K562 (cell line): ENCODE data around the gene MPV17L2. TPM values are rescaled to one million over a fixed set of nuclear protein-coding genes. Genes with fewer than 3 reads are reported as not detected.

ENCODE experiments used
- ATAC-seq: fragments of 200-7000 bp; cut with Tn5 transposase; 3 replicates; pipeline ENCODE4 v1.9.1; 2020; ENCODE audit warnings: moderate library complexity
- BruUV-seq: library from RNA; stranded (reverse); fragments of 400-500 nt; replicated peaks from 2 replicates; lab custom pipeline; 2021; lab: Mats Ljungman, UMichigan
- CTCF ChIA-PET: fragments of 300-600 bp; formaldehyde crosslinking; extraction: SDS; loops from one replicate; lab custom pipeline; 2021; ENCODE audit warnings: low intra/inter-chr PET ratio; lab: Yijun Ruan, JAX
- POLR2A ChIA-PET: fragments of 300-600, 350-650 bp; sonication (Branson Sonifier 250); formaldehyde crosslinking; extraction: SDS; loops from one replicate; lab custom pipeline; 2021; ENCODE audit warnings: antibody characterized with exemption, inconsistent platforms; lab: Yijun Ruan, JAX
- DNase-seq, 4 experiments: peaks; one replicate each; pipeline versions ENCODE4 v3.0.0 to v3.0.0-alpha.2; 2011 to 2018; ENCODE audit warnings: low spot score in 3 of 4, mixed read lengths in 3 of 4; ENCODE audit errors: extremely low read depth in 1 of 4
- FAIRE-seq: peaks from 2 replicates; lab custom pipeline; 2011; peaks lifted over from hg19 to GRCh38; lab: Jason Lieb, UNC
- H2AFZ ChIP-seq: 2 replicates; pipeline ENCODE4 v1.6.0; 2011; ENCODE audit warnings: low read depth, low read length, control low read depth, inconsistent platforms
- H3K27ac ChIP-seq: fragments of 200-600 bp; 3 replicates; pipeline ENCODE4 v1.8.0; 2011; ENCODE audit warnings: low read depth, mild to moderate bottlenecking, control low read depth, inconsistent platforms, low read length, moderate library complexity, mixed read lengths; ENCODE audit errors: extremely low read depth
- H3K27me3 ChIP-seq, 2 experiments: fragments of 300-600 bp in 1 of 2; 2 replicates in 1 of 2; 3 replicates in 1 of 2; pipeline versions ENCODE4 v1.6.0 to v1.8.0; 2011; ENCODE audit warnings: inconsistent platforms in 2 of 2, low read length in 2 of 2, mild to moderate bottlenecking in 1 of 2, mixed read lengths in 1 of 2, moderate library complexity in 1 of 2; ENCODE audit not compliant: control insufficient read depth in 2 of 2, insufficient read depth in 2 of 2
- H3K36me3 ChIP-seq: fragments of 300-600 bp; 3 replicates; pipeline ENCODE4 v1.8.0; 2011; ENCODE audit warnings: mild to moderate bottlenecking, low read length, inconsistent platforms; ENCODE audit not compliant: control insufficient read depth, insufficient read depth
- H3K4me1 ChIP-seq, 2 experiments: fragments of 200-600 bp in 1 of 2; replicated peaks in 1 of 2; 2 replicates in 1 of 2; 3 replicates in 1 of 2; pipeline versions ENCODE4 v1.5.1 to v1.8.0; 2011; ENCODE audit warnings: inconsistent platforms in 2 of 2, low read length in 2 of 2, mild to moderate bottlenecking in 1 of 2, mixed read lengths in 1 of 2, moderate library complexity in 1 of 2; ENCODE audit not compliant: control insufficient read depth in 2 of 2, insufficient read depth in 2 of 2
- H3K4me2 ChIP-seq: 2 replicates; pipeline ENCODE4 v1.6.1; 2011; ENCODE audit warnings: low read length, control low read depth, inconsistent platforms, mixed read lengths; ENCODE audit not compliant: insufficient read depth
- H3K4me3 ChIP-seq: fragments of 200-600 bp; sonication (generic), shearing (Covaris generic); 2 replicates; pipeline ENCODE4 v1.5.1; 2016; ENCODE audit warnings: control low read depth, inconsistent platforms
- H3K79me2 ChIP-seq: fragments of 200-600 bp; 3 replicates; pipeline ENCODE4 v1.8.0; 2011; ENCODE audit warnings: low read length, inconsistent platforms; ENCODE audit not compliant: control insufficient read depth, insufficient read depth
- H3K9ac ChIP-seq, 2 experiments: 2 replicates each; pipeline versions ENCODE4 v1.6.0 to v1.6.1; 2011; ENCODE audit warnings: low read depth in 2 of 2, low read length in 2 of 2, control low read depth in 1 of 2, inconsistent platforms in 1 of 2, mild to moderate bottlenecking in 1 of 2, mixed read lengths in 1 of 2; ENCODE audit not compliant: insufficient read depth in 1 of 2
- H3K9me1 ChIP-seq: one replicate; pipeline ENCODE4 v1.6.0; 2011; ENCODE audit warnings: inconsistent platforms, mild to moderate bottlenecking, low read length, moderate library complexity; ENCODE audit not compliant: control insufficient read depth, insufficient read depth
- H3K9me3 ChIP-seq: replicated peaks from 2 replicates; pipeline ENCODE4 v1.5.1; 2011; ENCODE audit warnings: low read depth, low read length, inconsistent platforms; ENCODE audit not compliant: control insufficient read depth, insufficient read depth
- H4K20me1 ChIP-seq: replicated peaks from 2 replicates; pipeline ENCODE4 v1.6.1; 2011; ENCODE audit warnings: low read length, inconsistent platforms, mixed read lengths; ENCODE audit not compliant: control insufficient read depth, insufficient read depth
- ATF1 ChIP-seq, 2 experiments: fragments of 450-650 bp in 1 of 2; IDR thresholded peaks; 2 replicates each; pipeline ENCODE4 v1.6.1; 2016; ENCODE audit warnings: missing compliant biosample characterization in 1 of 2, missing genetic modification characterization in 1 of 2
- ELF1 ChIP-seq: fragments of 200-800 bp; sonication (Bioruptor generic); IDR thresholded peaks from 2 replicates; pipeline ENCODE4 v1.6.1; 2016; ENCODE audit warnings: missing genetic modification characterization, missing compliant biosample characterization
- ESRRA ChIP-seq: fragments of 450-650 bp; IDR thresholded peaks from 2 replicates; pipeline ENCODE4 v1.6.1; 2014; ENCODE audit warnings: low read depth, mild to moderate bottlenecking, moderate library complexity, borderline replicate concordance
- HDGF ChIP-seq: fragments of 450-650 bp; IDR thresholded peaks from 2 replicates; pipeline ENCODE4 v1.6.1; 2016
- PTTG1 ChIP-seq: fragments of 450-650 bp; IDR thresholded peaks from 2 replicates; pipeline ENCODE4 v1.6.1; 2016; ENCODE audit warnings: low read depth, mild to moderate bottlenecking, missing genetic modification characterization, missing compliant biosample characterization
- RAD21 ChIP-seq, 2 experiments: fragments of 250-450 bp in 1 of 2; fragments of 450-650 bp in 1 of 2; sonication (Bioruptor Pico) in 1 of 2; formaldehyde crosslinking in 1 of 2; IDR thresholded peaks in 1 of 2; conservative IDR thresholded peaks in 1 of 2; 2 replicates each; pipeline versions ENCODE4 v1.4.0 to v1.8.0; 2020 to 2022; ENCODE audit warnings: mild to moderate bottlenecking in 2 of 2, moderate library complexity in 1 of 2
- RAD51 ChIP-seq: fragments of 450-650 bp; IDR thresholded peaks from 2 replicates; pipeline ENCODE4 v1.7.1; 2016; ENCODE audit warnings: low read depth, mild to moderate bottlenecking, borderline replicate concordance
- YY1 ChIP-seq, 3 experiments: IDR thresholded peaks; 2 replicates each; pipeline ENCODE4 v1.6.1; 2011; ENCODE audit warnings: low read length in 2 of 3, mild to moderate bottlenecking in 2 of 3, moderate library complexity in 2 of 3, borderline replicate concordance in 1 of 3, control low read depth in 1 of 3, low read depth in 1 of 3; ENCODE audit not compliant: insufficient read depth in 3 of 3, insufficient replicate concordance in 2 of 3, control insufficient read depth in 1 of 3, insufficient read length in 1 of 3; ENCODE audit errors: extremely low read depth in 1 of 3
- WGBS: fragments of 100-300 bp; shearing (Covaris generic); methylation state at CpG from one replicate; pipeline ENCODE4 v1.1.6; 2016; ENCODE audit warnings: low coverage, mixed read lengths; ENCODE audit not compliant: insufficient coverage; ENCODE audit errors: missing lambda C conversion rate; 5-methylcytosine and 5-hydroxymethylcytosine counted together
- in situ Hi-C: fragments of 300-500 bp; cut with MboI; formaldehyde crosslinking; loops from 4 replicates; pipeline ENCODE4 v1.15.0; 2018; ENCODE audit warnings: inconsistent platforms, mixed read lengths
- intact Hi-C: fragments of 100-400 bp; cut with micrococcal nuclease; formaldehyde crosslinking; loops from 2 replicates; pipeline ENCODE4 v1.14.2; 2022
- polyA plus RNA-seq, 8 experiments: library from polyadenylated mRNA; depleted of rRNA in 4 of 8; stranded (reverse) in 5 of 8; unstranded in 3 of 8; fragments of >200 nt; fragmentation: Nextera tagmentation in 2 of 8; fragmentation: Illumina TruSeq in 1 of 8; extraction: Ambion mirVana in 2 of 8; extraction: Trizol in 1 of 8; gene quantifications; 2 replicates each; pipeline versions ENCODE4 v1.2.1 to v1.2.3, GENCODE V29; 2011 to 2014; ENCODE audit warnings: inconsistent platforms in 1 of 8, missing spikeins in 1 of 8
- total RNA-seq, 7 experiments: library from RNA; depleted of rRNA in 6 of 7; stranded (reverse); fragments of >200 nt in 6 of 7; fragmentation: Illumina TruSeq in 2 of 7; extraction: Trizol in 2 of 7; gene quantifications; 2 replicates each; pipeline versions ENCODE4 v1.2.1 to v1.2.3, GENCODE V29; 2011 to 2021; ENCODE audit warnings: low replicate concordance in 1 of 7
- TF ChIP-seq, protein P1 (sequence below), 2 experiments: fragments of 450-650 bp; IDR thresholded peaks; 2 replicates each; pipeline ENCODE4 v1.6.1; 2018; ENCODE audit warnings: mild to moderate bottlenecking in 2 of 2, low read depth in 1 of 2; ENCODE audit not compliant: partially characterized antibody in 2 of 2
- TF ChIP-seq, protein P2 (sequence below): sonication (generic); formaldehyde crosslinking; IDR thresholded peaks from 2 replicates; pipeline ENCODE4 v1.4.0; 2020; ENCODE audit warnings: mild to moderate bottlenecking, missing genetic modification reagents
- TF ChIP-seq, protein P3 (sequence below), 2 experiments: fragments of 450-650 bp; conservative IDR thresholded peaks; 2 replicates each; pipeline ENCODE4 v1.6.1; 2017; ENCODE audit warnings: mild to moderate bottlenecking in 2 of 2, moderate library complexity in 2 of 2

The MPV17L2 gene
- total and polyA plus RNA-seq, 9 of the 15 experiments (the other 6 are each of a cell fraction or from before 2014, with no cell fraction given) = 10.6 to 60.2 (median 28.5) TPM

DNA sequence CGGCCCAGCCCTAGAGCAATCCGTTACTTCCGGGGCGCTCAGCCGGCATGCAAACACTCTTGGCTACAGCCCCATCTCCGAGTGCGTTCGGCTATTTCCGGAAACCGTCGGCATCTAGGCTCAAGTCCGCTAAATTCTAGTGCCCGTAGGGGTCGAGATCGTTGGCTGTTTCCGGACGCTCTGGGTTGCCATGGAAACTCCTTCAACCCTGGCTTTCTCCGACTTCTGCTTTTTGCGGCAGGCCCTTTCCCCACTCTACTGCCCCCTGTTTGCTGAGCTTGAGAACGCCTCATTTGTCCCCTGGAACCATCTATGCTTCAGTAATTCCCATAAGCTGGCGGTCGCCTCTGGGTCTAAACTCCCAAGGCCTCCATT lies 40.6 kb upstream of the MPV17L2 start:
- Histone ChIP-seq H3K9me1 (no peaks in the 10 kb centered on the region), H3K27ac (peak overlapping the region; percentile 89), H3K79me2 (peaks cover 36% of the 10 kb centered on the region), H3K9ac (peak overlapping the region; percentile 88 to 93), H3K4me3 (peak overlapping the region; percentile 82), H3K4me1 (peaks cover 28 to 61% of the 10 kb centered on the region in 2 experiments), H3K27me3 (no peaks in the 10 kb centered on the region), H3K4me2 (peak overlapping the region; percentile 83), H3K36me3 (peaks cover 28% of the 10 kb centered on the region; the same call in 2 of the 3 replicates), H4K20me1 (peaks cover 18% of the 10 kb centered on the region), H2AFZ (peak overlapping the region; percentile 90), H3K9me3 (no peaks in the 10 kb centered on the region)
- peak; percentile 100 for FAIRE-seq
- no TSS peak for BruUV-seq
- under 1% methylated on average over 22 of the region's 22 CpGs for WGBS
- in situ Hi-C loops (no loop called here), intact Hi-C loops (loop anchor here (10.0 kb wide), 2 partner anchors 88 to 208 kb away; no protein-coding TSS in a partner anchor)
- POLR2A ChIA-PET = interaction anchor here (0.6 to 1.8 kb wide), 11 partner anchors 10 to 238 kb away, joined by 3 to 9 read pairs (median 4); partner anchors contain the start of genes GDF15 and MPV17L2
- DNase-seq = peak; percentile 91 to 99 (median 94)
- CTCF ChIA-PET = interaction anchor here (0.6 to 1.5 kb wide), 3 partner anchors 9 to 145 kb away, joined by 3 to 5 read pairs (median 4); no protein-coding TSS in a partner anchor
- peak; percentile 75 for ATAC-seq
- TF ChIP-seq RAD21 (CRISPR knock-in tag; conservative IDR thresholded peaks at IDR 0.05 in 1 of 2, IDR thresholded peaks at IDR 0.05 in 1 of 2) (peak; percentile 44 to 50), ATF1 (CRISPR knock-in tag; IDR thresholded peaks at IDR 0.05) (no peak), ATF1 (tag; IDR thresholded peaks at IDR 0.05) (no peak), RAD51 (peak; percentile 24; the same call in 1 of the 2 replicates), PTTG1 (tag) (no peak), YY1 (IDR thresholded peaks at IDR 0.05; ENCODE audit: borderline replicate concordance in 1 of 3, control insufficient read depth in 1 of 3, extremely low read depth in 1 of 3, insufficient read depth in 3 of 3, insufficient read length in 1 of 3, insufficient replicate concordance in 2 of 3, low read depth in 1 of 3, low read length in 2 of 3) (peak in 1 of 3 experiments; percentile 32), ESRRA (peak; percentile 74), ELF1 (tag) (peak; percentile 88), HDGF (0 out of 2 replicates have a peak, but pooled peaks have one; percentile 18)
- TF ChIP-seq, protein P1, sequence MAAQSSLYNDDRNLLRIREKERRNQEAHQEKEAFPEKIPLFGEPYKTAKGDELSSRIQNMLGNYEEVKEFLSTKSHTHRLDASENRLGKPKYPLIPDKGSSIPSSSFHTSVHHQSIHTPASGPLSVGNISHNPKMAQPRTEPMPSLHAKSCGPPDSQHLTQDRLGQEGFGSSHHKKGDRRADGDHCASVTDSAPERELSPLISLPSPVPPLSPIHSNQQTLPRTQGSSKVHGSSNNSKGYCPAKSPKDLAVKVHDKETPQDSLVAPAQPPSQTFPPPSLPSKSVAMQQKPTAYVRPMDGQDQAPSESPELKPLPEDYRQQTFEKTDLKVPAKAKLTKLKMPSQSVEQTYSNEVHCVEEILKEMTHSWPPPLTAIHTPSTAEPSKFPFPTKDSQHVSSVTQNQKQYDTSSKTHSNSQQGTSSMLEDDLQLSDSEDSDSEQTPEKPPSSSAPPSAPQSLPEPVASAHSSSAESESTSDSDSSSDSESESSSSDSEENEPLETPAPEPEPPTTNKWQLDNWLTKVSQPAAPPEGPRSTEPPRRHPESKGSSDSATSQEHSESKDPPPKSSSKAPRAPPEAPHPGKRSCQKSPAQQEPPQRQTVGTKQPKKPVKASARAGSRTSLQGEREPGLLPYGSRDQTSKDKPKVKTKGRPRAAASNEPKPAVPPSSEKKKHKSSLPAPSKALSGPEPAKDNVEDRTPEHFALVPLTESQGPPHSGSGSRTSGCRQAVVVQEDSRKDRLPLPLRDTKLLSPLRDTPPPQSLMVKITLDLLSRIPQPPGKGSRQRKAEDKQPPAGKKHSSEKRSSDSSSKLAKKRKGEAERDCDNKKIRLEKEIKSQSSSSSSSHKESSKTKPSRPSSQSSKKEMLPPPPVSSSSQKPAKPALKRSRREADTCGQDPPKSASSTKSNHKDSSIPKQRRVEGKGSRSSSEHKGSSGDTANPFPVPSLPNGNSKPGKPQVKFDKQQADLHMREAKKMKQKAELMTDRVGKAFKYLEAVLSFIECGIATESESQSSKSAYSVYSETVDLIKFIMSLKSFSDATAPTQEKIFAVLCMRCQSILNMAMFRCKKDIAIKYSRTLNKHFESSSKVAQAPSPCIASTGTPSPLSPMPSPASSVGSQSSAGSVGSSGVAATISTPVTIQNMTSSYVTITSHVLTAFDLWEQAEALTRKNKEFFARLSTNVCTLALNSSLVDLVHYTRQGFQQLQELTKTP (IDR thresholded peaks at IDR 0.05; ENCODE audit: low read depth in 1 of 2, partially characterized antibody in 2 of 2) = peak in 1 of 2 experiments; percentile 20
- TF ChIP-seq, protein P2, sequence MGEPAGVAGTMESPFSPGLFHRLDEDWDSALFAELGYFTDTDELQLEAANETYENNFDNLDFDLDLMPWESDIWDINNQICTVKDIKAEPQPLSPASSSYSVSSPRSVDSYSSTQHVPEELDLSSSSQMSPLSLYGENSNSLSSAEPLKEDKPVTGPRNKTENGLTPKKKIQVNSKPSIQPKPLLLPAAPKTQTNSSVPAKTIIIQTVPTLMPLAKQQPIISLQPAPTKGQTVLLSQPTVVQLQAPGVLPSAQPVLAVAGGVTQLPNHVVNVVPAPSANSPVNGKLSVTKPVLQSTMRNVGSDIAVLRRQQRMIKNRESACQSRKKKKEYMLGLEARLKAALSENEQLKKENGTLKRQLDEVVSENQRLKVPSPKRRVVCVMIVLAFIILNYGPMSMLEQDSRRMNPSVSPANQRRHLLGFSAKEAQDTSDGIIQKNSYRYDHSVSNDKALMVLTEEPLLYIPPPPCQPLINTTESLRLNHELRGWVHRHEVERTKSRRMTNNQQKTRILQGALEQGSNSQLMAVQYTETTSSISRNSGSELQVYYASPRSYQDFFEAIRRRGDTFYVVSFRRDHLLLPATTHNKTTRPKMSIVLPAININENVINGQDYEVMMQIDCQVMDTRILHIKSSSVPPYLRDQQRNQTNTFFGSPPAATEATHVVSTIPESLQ (CRISPR knock-in tag) = 0 out of 2 replicates have a peak, but pooled peaks have one; percentile 27
- TF ChIP-seq, protein P3, sequence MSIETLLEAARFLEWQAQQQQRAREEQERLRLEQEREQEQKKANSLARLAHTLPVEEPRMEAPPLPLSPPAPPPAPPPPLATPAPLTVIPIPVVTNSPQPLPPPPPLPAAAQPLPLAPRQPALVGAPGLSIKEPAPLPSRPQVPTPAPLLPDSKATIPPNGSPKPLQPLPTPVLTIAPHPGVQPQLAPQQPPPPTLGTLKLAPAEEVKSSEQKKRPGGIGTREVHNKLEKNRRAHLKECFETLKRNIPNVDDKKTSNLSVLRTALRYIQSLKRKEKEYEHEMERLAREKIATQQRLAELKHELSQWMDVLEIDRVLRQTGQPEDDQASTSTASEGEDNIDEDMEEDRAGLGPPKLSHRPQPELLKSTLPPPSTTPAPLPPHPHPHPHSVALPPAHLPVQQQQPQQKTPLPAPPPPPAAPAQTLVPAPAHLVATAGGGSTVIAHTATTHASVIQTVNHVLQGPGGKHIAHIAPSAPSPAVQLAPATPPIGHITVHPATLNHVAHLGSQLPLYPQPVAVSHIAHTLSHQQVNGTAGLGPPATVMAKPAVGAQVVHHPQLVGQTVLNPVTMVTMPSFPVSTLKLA (conservative IDR thresholded peaks at IDR 0.05) = peak; percentile 72 to 77; a peak in 2 of 4 replicates
